Ovary (tissue), 3 donors: Measurements from ENCODE around the gene C1orf56.

Source experiments
- EP300 ChIP-seq: sonication (generic); formaldehyde crosslinking; IDR thresholded peaks from one replicate; pipeline ENCODE4 v1.6.1; 2017; ENCODE audit warnings: antibody characterized with exemption
- POLR2A ChIP-seq: fragments of 450-650 bp; IDR thresholded peaks from one replicate; pipeline ENCODE4 v1.6.1; 2017; ENCODE audit warnings: antibody characterized with exemption, mild to moderate bottlenecking, moderate library complexity
- TF ChIP-seq, protein P1 (sequence below), 3 donors: fragments of 450-650 bp in 2 of 3; fragments of 200-600 bp in 1 of 3; IDR thresholded peaks; one replicate each; pipeline versions ENCODE4 v1.5.1 to v1.8.0; 2016 to 2022; ENCODE audit warnings: antibody characterized with exemption in 3 of 3, mild to moderate bottlenecking in 1 of 3
- donor health status: DM: no; HTN: no; CAD: no.

DNA sequence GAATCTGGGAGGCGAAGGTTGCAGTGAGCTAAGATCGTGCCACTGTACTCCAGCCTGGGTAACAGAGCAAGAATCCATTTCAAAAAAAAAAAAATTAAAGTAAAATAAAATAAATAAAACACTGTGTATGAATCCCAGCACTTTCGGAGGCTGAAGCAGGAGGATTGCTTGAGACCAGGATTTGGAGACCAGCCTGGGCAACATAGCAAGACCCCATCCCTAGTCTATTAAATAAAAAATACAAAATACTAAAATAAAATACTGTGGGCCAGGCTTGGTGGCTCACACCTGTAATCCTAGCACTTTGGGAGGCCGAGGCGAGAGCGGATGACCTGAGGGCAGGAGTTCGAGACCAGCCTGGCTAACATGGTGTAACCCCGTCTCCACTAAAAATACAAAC, 15.4 kb upstream of the C1orf56 start:
- TF ChIP-seq POLR2A (no peak), EP300 (no peak)
- TF ChIP-seq, protein P1, sequence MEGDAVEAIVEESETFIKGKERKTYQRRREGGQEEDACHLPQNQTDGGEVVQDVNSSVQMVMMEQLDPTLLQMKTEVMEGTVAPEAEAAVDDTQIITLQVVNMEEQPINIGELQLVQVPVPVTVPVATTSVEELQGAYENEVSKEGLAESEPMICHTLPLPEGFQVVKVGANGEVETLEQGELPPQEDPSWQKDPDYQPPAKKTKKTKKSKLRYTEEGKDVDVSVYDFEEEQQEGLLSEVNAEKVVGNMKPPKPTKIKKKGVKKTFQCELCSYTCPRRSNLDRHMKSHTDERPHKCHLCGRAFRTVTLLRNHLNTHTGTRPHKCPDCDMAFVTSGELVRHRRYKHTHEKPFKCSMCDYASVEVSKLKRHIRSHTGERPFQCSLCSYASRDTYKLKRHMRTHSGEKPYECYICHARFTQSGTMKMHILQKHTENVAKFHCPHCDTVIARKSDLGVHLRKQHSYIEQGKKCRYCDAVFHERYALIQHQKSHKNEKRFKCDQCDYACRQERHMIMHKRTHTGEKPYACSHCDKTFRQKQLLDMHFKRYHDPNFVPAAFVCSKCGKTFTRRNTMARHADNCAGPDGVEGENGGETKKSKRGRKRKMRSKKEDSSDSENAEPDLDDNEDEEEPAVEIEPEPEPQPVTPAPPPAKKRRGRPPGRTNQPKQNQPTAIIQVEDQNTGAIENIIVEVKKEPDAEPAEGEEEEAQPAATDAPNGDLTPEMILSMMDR (IDR thresholded peaks at IDR 0.05), result no peak
